ENCODE data around the gene FOSL1. TPM values are rescaled to one million over a fixed set of nuclear protein-coding genes. Genes with fewer than 3 reads are reported as not detected.

The FOSL1 gene
- total and polyA plus RNA-seq, 2 of the 13 experiments (the other 11 are each of a cell fraction or from before 2014, with no cell fraction given), result 4.0 to 4.1 TPM

DNA sequence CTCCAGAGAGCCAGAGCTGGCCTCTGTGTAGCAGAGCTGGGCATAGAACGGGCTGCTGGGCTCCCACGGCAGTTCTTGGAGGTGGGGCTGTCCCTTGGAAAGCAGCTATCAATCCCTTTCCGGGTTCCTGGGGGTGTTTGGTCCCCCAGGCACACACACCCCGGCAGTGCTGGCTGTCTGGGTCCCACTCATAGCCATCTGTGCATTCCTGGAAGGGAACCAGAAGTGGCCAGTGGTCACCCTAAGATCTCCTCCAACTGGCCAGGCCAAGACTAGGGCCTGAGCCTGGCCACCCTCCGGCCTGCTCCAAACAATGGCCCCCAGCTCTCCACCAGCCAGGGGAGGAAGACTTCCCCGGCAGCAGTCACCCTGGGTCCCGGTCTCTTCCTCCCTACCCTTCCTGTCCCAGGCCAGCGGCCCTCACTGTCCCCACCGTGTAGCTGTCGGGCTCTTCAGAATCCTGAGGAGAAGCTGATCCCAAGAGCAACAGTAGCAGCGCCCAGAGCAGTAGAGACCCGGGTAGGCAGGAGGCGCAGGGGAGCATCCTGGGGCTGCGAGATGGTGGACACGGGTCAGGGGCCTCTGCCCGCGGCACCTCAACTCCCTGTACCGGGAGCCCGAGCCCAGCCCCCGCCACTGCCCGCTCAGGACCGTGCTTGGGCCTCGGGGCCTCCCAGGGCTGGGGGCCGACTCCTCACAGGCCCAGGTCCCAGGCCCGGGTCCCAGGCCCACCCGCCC is 28.2 kb downstream of the FOSL1 start:
- Histone ChIP-seq H3K4me3 (replicated peaks in 1 of 3; ENCODE audit: insufficient read depth in 1 of 3, low read depth in 2 of 3, low read length in 3 of 3) (peak overlapping the region; percentile 58 to 73 (median 63); a peak in 4 of 6 replicates), H2AFZ (ENCODE audit: low read length) (no peak overlapping the region)
- TF ChIP-seq ZFY (CRISPR knock-in tag; IDR thresholded peaks at IDR 0.05) (0 out of 2 replicates have a peak, but pooled peaks have one; percentile 45), RCOR2 (CRISPR knock-in tag; IDR thresholded peaks at IDR 0.05) (no peak), TEAD3 (CRISPR knock-in tag; optimal IDR thresholded peaks at IDR 0.05; ENCODE audit: borderline replicate concordance) (peak; percentile 28), ZNF777 (CRISPR knock-in tag; IDR thresholded peaks at IDR 0.05) (0 out of 2 replicates have a peak, but pooled peaks have one; percentile 12), KMT2A (CRISPR knock-in tag; IDR thresholded peaks at IDR 0.05) (no peak), KAT7 (CRISPR knock-in tag; IDR thresholded peaks at IDR 0.05; ENCODE audit: borderline replicate concordance) (no peak), ZNF274 (CRISPR knock-in tag; IDR thresholded peaks at IDR 0.05) (peak; percentile 17; the same call in 1 of the 2 replicates), GABPB1 (CRISPR knock-in tag; IDR thresholded peaks at IDR 0.05) (no peak), SMAD1 (CRISPR knock-in tag; IDR thresholded peaks at IDR 0.05; ENCODE audit: borderline replicate concordance, low read depth) (0 out of 2 replicates have a peak, but pooled peaks have one; percentile 20), ZBTB7A (CRISPR knock-in tag; IDR thresholded peaks at IDR 0.05) (no peak), ZFX (CRISPR knock-in tag; IDR thresholded peaks at IDR 0.05; ENCODE audit: low read depth) (peak; percentile 55)
- TF ChIP-seq, protein P1, sequence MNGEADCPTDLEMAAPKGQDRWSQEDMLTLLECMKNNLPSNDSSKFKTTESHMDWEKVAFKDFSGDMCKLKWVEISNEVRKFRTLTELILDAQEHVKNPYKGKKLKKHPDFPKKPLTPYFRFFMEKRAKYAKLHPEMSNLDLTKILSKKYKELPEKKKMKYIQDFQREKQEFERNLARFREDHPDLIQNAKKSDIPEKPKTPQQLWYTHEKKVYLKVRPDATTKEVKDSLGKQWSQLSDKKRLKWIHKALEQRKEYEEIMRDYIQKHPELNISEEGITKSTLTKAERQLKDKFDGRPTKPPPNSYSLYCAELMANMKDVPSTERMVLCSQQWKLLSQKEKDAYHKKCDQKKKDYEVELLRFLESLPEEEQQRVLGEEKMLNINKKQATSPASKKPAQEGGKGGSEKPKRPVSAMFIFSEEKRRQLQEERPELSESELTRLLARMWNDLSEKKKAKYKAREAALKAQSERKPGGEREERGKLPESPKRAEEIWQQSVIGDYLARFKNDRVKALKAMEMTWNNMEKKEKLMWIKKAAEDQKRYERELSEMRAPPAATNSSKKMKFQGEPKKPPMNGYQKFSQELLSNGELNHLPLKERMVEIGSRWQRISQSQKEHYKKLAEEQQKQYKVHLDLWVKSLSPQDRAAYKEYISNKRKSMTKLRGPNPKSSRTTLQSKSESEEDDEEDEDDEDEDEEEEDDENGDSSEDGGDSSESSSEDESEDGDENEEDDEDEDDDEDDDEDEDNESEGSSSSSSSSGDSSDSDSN (CRISPR knock-in tag; IDR thresholded peaks at IDR 0.05), result 0 out of 2 replicates have a peak, but pooled peaks have one; percentile 34
- TF ChIP-seq, protein P2, sequence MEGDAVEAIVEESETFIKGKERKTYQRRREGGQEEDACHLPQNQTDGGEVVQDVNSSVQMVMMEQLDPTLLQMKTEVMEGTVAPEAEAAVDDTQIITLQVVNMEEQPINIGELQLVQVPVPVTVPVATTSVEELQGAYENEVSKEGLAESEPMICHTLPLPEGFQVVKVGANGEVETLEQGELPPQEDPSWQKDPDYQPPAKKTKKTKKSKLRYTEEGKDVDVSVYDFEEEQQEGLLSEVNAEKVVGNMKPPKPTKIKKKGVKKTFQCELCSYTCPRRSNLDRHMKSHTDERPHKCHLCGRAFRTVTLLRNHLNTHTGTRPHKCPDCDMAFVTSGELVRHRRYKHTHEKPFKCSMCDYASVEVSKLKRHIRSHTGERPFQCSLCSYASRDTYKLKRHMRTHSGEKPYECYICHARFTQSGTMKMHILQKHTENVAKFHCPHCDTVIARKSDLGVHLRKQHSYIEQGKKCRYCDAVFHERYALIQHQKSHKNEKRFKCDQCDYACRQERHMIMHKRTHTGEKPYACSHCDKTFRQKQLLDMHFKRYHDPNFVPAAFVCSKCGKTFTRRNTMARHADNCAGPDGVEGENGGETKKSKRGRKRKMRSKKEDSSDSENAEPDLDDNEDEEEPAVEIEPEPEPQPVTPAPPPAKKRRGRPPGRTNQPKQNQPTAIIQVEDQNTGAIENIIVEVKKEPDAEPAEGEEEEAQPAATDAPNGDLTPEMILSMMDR (CRISPR knock-in tag; IDR thresholded peaks at IDR 0.05), result peak; percentile 18; the same call in 1 of the 2 replicates
- TF ChIP-seq, protein P3, sequence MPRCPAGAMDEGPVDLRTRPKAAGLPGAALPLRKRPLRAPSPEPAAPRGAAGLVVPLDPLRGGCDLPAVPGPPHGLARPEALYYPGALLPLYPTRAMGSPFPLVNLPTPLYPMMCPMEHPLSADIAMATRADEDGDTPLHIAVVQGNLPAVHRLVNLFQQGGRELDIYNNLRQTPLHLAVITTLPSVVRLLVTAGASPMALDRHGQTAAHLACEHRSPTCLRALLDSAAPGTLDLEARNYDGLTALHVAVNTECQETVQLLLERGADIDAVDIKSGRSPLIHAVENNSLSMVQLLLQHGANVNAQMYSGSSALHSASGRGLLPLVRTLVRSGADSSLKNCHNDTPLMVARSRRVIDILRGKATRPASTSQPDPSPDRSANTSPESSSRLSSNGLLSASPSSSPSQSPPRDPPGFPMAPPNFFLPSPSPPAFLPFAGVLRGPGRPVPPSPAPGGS (CRISPR knock-in tag; IDR thresholded peaks at IDR 0.05), result 0 out of 2 replicates have a peak, but pooled peaks have one; percentile 42

More for the DNA sequence above, 28.2 kb downstream of the FOSL1 start:
- FAIRE-seq (no peak), DNase-seq (ENCODE audit: low spot score) (no peak), ATAC-seq (peak; percentile 47)
- no peaks in the 10 kb centered on the region for H3K79me2 ChIP-seq (ENCODE audit: insufficient read depth, low read length)
- CTCF ChIA-PET (ENCODE audit: low intra/inter-chr PET ratio, low total read pairs), result no interaction called here
- no TSS peak for BruUV-seq (replicated peaks)
- H3K9me3 ChIP-seq (ENCODE audit: low read length), result no peaks in the 10 kb centered on the region
- no peaks in the 10 kb centered on the region for H4K20me1 ChIP-seq (ENCODE audit: insufficient read depth, low read length)
- H3K27ac ChIP-seq (ENCODE audit: extremely low read length, insufficient read depth, low read length), result no peak overlapping the region
- POLR2A ChIA-PET, result interaction anchor here (1.2 to 8.9 kb wide), 5 partner anchors 13 to 131 kb away, joined by 3 to 81 read pairs (median 6); partner anchors contain the start of genes CCDC85B, CFL1, FIBP and MUS81
- peaks cover 27% of the 10 kb centered on the region for H3K4me1 ChIP-seq (ENCODE audit: insufficient read depth, low read length)
- no peaks in the 10 kb centered on the region; a peak in 1 of 5 replicates for H3K27me3 ChIP-seq (ENCODE audit: control insufficient read depth in 1 of 2, insufficient read depth in 2 of 2, low read length in 2 of 2)
- in situ Hi-C loops (cut with HindIII; ENCODE audit: extremely low pct_ligation_motif_present, low pct_unique_long_range_greater_than_20kb), result no loop called here
- H3K4me2 ChIP-seq (ENCODE audit: low read depth, low read length), result peak overlapping the region; percentile 71
- intact Hi-C loops (cut with micrococcal nuclease; ENCODE audit: unreplicated experiment), result no loop called here
- H3K9ac ChIP-seq (ENCODE audit: insufficient read depth, low read depth, low read length), result peak overlapping the region; percentile 69
- H3K36me3 ChIP-seq (replicated peaks in 1 of 2; ENCODE audit: control insufficient read depth in 1 of 2, insufficient read depth in 2 of 2, low read length in 2 of 2), result peaks cover 0 to 10% of the 10 kb centered on the region in 2 experiments; a peak in 1 of 5 replicates
- 40% methylated on average over 2 of the region's 26 CpGs for WGBS (ENCODE audit: low lambda C conversion rate)
